Left kidney (tissue), 2 donors: ENCODE measurements around the gene MBNL1. TPM values are rescaled to one million over a fixed set of nuclear protein-coding genes. Genes with fewer than 3 reads are reported as not detected.

Source experiments
- DNase-seq: peaks from one replicate; pipeline ENCODE4 v3.0.0-alpha.2; 2013
- polyA plus RNA-seq: library from polyadenylated mRNA; unstranded; fragments of 120-200 nt; gene quantifications from one replicate; pipeline ENCODE4 v1.2.1, GENCODE V29; 2013; ENCODE audit not compliant: insufficient read length

The MBNL1 gene
- polyA plus RNA-seq, 1 donor = 56.6 TPM

DNA sequence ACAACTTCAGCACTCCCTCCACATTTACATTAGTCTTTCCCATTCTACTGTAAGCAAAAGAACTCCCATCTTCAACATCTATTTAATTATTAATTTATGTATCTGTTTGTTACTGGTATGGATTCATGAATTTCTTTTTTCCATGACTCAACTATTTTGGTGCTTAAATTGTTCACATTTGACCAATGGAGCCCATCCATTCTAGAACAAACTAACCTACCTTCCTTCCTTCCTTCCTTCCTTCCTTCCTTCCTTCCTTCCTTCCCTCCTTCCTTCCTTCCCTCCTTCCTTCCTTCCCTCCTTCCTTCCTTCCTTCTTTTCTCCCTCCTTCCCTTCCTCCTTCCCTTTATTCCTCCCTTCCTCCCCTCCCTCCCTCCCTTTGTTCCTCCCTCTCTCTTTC lies 16.8 kb upstream of the MBNL1 start:
- DNase-seq = no peak

DNA sequence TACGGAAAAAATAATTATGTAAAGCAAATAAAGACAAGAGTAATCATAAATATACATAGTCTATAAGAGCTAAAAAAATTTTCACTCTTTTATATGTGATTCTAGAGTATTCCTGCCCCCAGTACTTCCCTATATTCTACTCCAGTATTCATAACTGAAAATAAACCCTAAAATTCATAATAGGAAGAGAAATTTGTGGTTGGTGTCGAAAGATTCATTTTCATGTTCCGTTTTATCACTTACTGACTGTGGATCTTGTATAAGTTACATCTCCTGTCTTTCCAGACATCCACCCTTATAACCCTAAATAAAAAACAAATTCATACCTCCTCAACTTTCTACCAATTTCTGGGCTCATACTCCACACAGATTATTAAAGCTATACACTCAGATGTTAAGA lies 16.0 kb upstream of the MBNL1 start:
- no peak for DNase-seq

DNA sequence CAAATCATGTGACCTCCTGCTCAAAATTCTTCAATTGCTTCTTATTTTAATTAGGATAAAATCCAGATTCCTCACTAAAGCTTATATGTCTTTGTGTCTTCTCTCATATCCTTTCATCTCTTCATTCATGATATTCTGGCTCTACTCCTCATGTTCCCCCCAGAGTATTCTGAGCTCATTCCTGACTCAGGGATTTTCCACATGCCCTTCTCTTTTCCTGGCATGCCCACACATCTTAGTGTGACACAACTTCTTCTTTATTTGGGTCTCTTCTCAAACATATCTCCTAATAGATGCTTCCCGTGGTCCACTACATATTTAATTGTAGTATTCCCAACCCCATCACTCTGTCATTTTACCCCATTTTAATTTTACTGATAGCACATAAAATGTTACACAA lies 15.2 kb upstream of the MBNL1 start:
- DNase-seq = no peak

DNA sequence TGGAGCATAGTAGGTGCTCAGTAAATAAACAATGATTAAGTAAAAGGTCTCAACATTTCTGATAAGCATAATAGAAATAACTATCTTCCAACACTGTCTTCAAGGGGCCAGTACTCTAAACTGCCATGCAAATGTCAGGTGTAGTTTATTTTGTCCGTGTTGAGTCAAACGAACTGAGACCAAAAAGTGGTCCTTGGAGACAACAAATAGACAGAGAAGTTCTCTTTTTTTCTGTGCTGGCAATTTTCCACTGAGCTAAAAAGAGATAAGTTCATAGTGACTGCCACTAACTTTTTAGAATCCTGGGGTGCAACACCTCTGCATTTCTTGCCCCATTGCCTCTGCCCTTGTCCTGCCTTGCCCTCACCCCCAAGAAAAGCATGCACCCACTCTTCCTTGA lies 14.7 kb upstream of the MBNL1 start:
- no peak for DNase-seq

DNA sequence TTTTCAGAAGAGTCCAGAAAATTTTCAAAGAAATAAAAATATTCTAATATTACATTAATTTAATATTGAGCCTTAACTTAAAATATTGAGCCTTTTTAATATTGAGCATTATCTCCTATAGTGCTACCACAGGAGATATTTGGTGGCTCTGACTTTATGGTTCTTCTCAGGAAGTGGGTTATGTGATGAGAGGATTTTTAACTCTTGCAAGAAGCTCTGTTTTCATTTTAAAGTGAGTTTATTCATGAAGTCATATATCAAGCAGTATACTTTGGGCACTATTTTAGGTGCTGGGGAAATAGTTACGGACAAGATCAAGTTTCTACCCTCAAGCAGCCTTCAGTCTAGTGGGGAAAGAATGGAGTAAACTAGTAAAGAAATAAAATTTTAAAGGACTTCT lies 13.4 kb upstream of the MBNL1 start:
- no peak for DNase-seq

DNA sequence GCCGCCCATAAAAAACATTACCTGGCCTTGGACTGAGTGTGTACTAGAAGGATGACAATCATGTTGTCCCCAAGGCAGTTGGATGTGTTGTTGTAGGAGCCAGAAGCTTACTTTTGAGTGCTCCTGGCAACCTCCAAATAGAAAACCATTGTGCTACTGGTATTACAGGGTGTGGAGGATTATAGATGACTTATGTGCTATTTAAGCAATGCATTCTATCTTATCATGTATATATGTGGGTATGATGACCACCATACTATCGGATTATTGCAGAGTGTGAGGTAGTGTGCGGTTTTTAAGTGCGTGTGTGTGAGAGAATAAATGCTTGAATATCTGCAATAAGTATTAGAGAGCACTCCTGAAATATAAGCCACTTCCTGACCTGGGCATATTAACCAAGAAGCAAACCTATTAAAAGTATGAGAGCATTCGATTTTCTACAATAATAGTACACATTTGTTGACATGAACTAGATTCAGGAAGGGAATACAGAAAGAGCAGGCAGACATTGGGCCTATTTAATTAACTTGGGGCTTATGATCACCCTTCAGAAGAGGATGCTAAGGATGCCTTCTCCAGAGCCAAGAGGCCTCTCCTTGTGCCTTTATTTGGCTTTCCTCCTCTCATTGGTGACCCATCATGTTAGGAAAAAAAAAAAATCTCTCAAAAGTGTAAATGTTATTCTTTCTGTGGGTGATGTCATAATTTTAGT lies 11.7 kb upstream of the MBNL1 start:
- no peak for DNase-seq

DNA sequence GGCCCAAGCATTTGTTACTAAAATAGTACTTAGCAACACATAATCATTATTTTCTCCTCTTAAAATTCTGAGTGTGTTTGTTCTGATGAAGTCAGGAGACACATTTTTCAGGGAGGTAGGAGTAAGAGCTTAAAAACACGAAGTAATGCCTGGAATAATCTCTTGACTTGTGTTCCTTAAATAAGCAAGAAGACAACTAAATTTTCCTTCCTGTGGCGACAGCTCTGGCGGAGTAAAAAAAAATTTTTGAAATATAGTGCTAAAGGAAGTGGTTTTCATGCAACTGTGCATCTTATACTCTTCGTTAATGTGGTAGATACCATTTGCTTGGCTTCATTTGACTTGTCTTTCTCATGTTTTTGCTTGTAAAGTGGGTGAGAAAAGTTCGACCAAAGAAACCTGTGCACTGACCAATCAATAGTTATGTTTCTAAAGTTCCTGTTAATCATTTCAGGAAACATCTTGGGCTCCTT lies 11.1 kb upstream of the MBNL1 start:
- no peak for DNase-seq

DNA sequence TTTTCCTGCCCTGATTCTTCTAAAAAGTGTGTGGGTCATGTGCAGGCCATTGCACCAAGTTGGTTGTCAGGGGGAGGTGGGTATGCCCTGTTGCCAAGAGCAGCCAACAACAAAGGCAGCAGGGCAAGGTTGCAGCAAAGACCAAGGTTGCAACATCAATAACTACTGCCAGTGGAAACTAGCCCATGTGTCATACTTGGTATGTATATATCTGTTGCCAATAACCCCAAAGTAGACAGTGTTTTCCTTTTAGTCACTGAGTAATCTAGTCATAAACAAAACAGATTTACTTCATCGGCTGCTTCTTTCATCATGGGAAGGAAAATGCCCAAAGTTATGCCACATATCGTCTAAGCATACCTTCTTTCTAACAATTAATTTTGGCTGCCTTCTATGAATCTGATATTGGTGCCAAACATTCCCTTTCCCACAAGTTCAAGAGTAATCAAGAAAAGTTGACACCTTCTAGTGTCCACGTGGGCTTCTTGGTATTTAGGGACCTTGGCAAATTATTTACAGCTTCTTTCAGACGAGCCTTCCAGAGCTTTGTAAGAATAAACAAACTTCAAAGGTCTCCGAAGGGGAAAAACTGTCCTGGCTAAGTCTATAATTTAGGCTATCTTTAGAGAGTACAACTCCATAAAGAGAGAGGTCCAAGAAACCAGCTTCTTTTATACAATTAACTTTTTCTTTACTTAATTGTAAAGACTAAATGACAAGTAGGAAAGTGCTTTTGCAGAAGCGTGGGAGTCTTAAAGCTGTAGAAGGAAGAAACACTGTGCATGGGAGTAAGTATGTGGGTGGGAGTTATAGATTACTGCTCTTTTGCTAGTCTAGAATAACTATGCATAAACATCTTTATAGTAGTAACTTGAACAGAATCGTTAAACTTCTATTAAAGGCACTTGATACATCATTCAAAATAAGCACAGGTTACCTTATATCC lies 10.0 kb upstream of the MBNL1 start:
- DNase-seq = peak; percentile 42

DNA sequence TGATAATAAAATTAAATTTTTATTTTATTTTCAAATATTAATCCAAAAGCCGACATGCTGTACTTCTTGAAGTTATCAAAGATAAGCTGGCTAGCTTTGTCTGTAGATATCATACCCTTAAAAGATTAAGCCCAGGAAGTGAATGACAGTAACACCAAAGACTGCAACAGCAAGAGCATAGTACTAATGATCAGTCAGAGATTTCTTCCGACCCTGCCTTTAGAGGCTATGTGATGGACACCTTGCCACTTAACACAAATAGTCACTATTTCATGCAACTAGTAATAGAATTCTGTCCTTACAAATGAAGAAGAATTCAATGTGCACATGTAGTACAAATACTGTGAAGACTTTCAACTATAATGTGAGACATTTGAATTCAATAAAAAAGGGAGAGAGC lies 9.3 kb upstream of the MBNL1 start:
- DNase-seq = no peak

DNA sequence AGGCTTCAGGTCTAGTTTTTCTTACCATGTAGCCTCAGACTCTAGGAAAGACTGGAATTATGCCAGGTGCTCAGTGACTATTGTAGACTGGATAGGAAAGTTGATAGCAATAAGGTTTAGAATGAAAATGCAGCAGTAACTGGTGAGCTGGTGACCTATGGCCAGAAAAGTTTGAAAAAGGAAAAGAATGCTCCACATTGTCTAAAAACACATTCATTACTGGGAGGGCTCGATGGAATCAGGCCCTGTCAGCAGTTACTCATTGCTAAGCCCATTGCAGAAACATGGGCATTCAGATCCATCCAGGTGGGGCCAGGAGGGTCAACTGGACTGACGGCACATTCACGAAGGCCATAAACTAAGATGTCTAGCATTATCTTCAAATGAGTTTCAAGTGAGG lies 8.7 kb upstream of the MBNL1 start:
- no peak for DNase-seq

DNA sequence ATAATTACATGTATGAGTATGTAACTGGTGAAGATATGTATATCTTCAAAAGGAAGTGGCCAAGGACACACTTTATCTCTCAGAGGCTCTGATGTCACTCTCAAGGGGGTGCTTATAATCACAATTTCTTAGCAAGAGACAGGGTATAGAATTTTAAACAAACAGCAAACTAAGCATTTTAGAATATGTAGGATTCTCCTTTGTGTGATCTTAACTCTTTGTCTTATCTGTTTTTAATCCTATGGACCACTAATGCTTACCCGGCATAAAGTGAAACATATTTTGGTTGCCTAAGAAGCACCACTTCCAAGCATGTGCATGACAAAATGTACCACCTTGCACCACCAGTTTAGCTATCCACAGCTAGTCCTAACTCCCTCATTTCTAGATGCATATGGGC lies 8.2 kb upstream of the MBNL1 start:
- DNase-seq = no peak

DNA sequence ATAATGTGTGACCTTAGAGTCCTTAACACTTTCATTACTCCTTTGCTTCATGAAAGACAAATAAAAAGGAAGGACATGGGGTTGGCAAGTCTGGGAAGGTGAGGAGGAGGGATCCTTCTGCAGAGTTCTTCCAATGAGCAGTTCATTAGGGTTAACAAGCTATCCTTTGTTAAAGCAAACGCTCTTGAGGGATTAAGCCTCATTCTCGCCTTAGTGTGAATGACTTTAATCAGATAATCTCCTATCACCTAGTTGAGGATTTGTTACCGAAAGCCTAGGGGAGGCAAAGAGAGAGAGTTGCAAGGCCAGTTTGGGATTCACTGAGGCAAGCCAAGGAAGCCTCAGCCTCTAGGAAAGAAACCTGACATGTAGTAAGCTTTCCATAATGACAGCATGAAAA lies 7.4 kb upstream of the MBNL1 start:
- no peak for DNase-seq

DNA sequence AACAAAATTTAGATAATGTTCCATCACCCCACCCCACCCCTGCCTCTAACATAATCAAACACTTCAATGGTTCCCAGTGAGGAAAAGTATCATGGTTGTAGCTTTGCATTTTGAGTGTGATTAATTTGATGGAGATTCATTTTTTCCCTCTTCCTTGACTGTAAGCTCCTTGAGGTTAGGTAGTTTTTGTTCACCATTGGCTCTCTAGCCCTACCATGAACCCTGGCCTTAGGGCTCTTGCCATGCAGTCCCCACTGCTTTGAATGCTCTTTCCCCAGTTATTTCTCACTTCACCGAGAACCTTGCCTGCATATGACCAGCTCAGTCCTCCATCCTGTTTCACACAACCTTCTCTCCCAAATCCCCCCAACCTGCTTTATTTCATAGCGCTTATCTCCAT lies 5.0 kb upstream of the MBNL1 start:
- DNase-seq = no peak

DNA sequence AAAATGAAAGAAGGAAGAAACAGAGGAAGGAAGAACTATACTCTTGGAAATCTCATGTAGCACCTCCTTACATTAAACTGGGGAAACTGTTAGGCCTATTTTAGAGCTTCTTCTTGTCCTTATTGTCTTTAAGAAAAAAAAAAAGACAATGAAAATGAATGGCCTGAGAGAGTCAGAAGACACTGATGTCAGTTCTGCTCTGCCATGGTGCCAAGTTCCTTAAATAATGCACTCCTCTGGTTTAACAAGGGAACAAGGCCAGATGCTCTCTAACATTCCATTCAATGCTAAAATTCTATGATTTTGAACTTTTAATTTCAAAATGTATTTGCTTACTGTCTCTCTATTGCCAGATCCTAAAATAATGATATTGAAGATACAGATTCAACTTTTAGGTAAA lies 4.4 kb upstream of the MBNL1 start:
- DNase-seq = no peak

DNA sequence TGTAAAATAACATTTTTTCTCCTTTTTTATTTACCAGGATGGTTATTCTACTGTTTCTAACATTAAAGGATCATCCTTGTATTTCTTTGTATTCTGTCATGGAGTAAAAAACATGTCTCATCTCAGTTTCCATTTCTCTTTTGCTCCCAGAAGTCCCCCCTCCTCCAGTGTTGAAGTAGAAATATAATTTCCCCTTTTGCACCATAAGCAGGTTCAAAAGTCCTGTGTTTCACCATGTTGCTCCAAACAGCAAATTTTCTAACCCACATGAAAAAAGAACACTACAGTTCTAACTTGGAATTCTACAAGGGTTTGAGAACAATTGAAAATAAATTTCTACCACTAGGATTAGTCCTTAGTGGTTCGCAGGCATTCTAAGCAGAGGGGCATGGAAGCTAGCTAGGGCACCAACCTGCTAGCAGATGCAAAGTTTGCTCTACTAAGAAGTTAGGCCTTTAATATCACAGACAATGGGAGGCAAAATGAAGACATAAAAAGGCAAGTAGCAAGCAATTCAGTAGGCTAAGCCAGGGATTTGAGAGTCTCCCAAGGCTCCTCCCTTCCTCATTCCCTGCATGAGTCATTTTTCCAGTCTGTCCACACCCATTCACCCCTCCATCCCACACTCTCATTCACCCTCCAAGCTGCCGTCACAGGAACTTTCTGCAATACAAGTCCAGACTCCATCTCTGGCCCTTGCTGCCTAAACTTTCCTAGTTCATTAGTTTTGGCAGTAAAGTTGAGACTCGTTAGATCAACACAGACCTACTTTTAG lies 2.3 kb upstream of the MBNL1 start:
- DNase-seq = no peak

DNA sequence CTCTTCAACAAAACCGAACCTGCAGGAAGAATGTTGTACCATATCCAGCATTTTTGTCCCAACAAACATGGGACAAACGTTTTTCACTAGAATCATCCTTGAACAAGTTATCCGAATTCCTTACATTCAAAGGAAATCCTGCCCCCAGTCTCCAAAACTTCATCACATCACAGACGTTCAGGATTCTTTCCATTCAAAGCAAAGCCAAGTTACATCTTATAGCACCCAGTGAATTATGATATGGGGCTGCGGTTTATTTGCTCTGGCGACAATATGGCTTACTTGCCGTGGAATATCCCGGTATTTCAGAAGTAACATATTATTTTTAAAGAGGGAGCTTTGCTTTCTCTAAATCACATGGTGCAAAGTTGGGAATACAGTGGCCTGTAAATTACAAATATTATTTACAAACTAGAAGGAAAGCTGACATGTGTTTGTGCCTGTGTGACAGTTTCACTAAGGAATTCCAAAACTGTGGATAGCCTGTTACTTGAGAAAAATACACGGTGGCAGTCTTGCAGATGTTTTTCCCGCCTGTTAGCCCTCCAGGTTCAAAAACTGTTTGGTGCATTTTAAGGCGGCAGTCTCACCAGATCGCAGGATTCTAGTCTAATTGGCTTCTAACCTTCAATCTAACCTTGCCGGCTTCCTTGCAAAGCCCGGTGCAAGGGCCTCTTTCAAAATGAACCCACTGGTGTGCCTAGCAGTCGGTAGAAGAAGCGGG lies 736 bp upstream of the MBNL1 start:
- peak; percentile 73 for DNase-seq

DNA sequence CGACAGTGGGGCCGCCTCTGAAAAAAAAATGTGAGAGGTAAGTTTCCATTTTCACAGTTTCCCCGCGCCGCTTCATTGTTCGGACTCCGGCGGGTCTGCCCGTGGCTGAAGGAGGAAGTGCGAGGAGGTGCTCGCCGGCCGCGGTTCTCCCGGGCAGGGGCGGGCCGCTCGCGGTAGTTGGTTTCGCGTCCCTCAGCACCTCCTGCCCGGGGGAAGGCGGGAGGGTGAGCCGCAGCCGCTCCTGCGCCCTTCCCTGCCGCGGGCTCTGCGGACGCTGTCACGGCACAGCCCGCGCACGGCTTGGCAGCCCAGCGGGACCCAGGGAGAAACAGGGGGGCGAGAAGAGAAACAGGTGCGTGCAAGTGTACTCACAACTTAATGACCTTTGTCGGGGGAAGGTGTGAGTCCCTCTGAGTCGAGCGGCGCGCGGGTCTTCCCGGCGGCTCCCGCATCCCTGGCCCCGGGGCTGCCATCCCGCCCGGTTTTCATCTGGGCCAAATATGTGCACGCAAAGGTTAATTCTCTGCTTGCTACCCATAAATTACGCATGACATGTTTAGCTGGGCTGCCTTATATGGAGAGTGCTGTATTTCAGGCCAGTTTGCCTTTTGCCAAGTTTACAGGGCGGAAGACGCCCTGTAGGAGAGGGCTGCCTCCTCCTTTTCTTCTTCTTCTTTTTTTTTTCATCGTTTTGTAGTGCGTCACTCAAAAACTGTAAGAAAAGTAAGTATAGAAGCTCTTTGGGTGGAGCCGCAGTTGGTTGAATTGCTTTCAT lies 514 bp downstream of the MBNL1 start:
- peak; percentile 81 for DNase-seq

DNA sequence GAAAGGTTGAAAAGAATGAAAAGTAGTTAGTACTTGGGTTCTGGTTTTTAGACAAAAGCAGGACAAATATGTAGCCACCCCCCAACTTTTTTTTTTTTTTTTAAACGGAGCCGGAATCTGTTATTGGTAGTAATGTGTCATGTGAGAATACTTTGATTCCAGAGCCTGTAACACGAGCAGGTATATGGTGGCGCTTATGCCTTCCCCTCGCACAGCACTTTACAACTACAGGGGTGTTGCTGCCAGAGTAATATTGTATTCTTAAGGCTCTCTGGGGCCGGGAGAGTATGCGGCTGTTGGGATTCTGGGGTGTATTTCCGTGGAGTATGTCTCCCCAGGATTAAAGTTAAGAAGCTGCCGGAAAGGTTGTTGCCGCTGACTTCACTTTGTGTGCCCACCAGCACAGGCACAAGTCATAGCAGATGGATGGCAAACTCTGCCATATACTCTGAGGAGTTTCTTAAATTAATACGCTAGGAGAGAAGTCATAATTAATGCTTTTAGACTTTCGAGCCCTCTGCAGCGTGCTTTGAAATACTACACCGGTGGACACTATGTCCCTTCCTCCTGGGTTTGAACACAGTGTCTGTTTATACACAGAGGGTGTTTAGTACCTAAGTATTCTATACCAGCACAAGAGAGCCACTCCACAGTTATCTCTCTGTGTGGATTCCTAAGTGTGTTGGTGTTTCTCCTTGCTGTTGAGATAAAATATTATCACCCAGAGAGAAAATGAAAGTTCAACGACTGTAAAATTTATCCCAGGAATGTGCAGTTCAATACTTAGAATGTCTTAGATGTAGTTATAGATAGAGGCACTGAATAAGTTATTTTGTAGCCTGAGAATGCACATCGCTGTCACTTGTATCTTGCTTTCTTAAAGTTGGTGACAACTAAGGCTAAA lies 1.4 kb downstream of the MBNL1 start:
- DNase-seq = peak; percentile 64

DNA sequence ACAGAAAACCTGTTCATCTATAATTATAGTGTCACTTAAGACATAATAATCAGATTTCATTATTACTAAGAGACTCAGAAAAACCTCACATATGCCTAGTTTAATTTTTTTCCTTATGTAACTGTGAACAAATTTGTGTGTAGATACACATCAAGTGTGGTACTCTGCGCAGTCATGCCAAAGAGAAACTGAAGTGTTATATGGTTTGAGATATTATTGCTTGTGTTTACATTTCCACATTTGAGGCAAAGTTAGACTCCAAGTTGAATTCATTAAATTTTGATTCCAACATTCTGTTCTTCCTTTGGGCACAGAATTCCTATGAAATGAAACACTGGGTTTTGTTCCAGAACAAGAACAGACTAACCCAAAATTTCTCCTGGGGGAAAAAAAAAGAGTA lies 2.2 kb downstream of the MBNL1 start:
- DNase-seq = no peak
